HG02973 (cell line): ENCODE results near the gene ADCYAP1.
"Not testable (repeated sequence)": the region's sequence is repeated elsewhere in the genome, so short reads cannot be mapped to it uniquely, and the experiment has no call there.

Experiments used
- ATAC-seq: cut with Tn5 transposase; IDR thresholded peaks from one replicate; pipeline ENCODE4 v1.9.1; 2021; ENCODE audit warnings: moderate library complexity; ENCODE audit not compliant: unreplicated experiment

The ADCYAP1 gene

GRCh38 chr18:904218-905090 lies at the start of gene ADCYAP1:
ADCYAP1 (plus strand) TSS chr18:904871; CDS start chr18:905387, 516 bp downstream.
- no peak for ATAC-seq

GRCh38 chr18:857986-858385 lies 46.7 kb upstream of the ADCYAP1 start:
- no peak for ATAC-seq

GRCh38 chr18:864872-865273 lies 39.8 kb upstream of the ADCYAP1 start:
- ATAC-seq: peak; percentile 79

GRCh38 chr18:867257-867656 lies 37.4 kb upstream of the ADCYAP1 start:
- no peak for ATAC-seq

GRCh38 chr18:873426-873825 lies 31.2 kb upstream of the ADCYAP1 start:
- not testable (repeated sequence) for ATAC-seq

GRCh38 chr18:875912-876311 lies 28.8 kb upstream of the ADCYAP1 start:
- ATAC-seq: no peak

GRCh38 chr18:877238-877637 lies 27.4 kb upstream of the ADCYAP1 start:
- ATAC-seq: no peak

GRCh38 chr18:886076-886475 lies 18.6 kb upstream of the ADCYAP1 start:
- no peak for ATAC-seq

GRCh38 chr18:887716-888115 lies 17.0 kb upstream of the ADCYAP1 start:
- no peak for ATAC-seq

- ATAC-seq: no peak
Measured at GRCh38 chr18:892316-892715, 12.4 kb upstream of the ADCYAP1 start.

- no peak for ATAC-seq
Measured at GRCh38 chr18:896315-896714, 8.4 kb upstream of the ADCYAP1 start.

GRCh38 chr18:901761-902160 lies 2.9 kb upstream of the ADCYAP1 start:
- no peak for ATAC-seq

- ATAC-seq: no peak
Measured at GRCh38 chr18:902229-902628, 2.4 kb upstream of the ADCYAP1 start.

- no peak for ATAC-seq
Measured at GRCh38 chr18:903701-904100, 970 bp upstream of the ADCYAP1 start.

- ATAC-seq: no peak
Measured at GRCh38 chr18:905307-905947, 756 bp downstream of the ADCYAP1 start.

GRCh38 chr18:905948-906415 lies 1.3 kb downstream of the ADCYAP1 start:
- ATAC-seq: no peak

- no peak for ATAC-seq
Measured at GRCh38 chr18:906416-907114, 1.9 kb downstream of the ADCYAP1 start.

- ATAC-seq: no peak
Measured at GRCh38 chr18:907115-907884, 2.6 kb downstream of the ADCYAP1 start.

GRCh38 chr18:907885-908757 lies 3.5 kb downstream of the ADCYAP1 start:
- no peak for ATAC-seq
